ENCODE measurements around the gene TMEM150B.

The TMEM150B gene

DNA sequence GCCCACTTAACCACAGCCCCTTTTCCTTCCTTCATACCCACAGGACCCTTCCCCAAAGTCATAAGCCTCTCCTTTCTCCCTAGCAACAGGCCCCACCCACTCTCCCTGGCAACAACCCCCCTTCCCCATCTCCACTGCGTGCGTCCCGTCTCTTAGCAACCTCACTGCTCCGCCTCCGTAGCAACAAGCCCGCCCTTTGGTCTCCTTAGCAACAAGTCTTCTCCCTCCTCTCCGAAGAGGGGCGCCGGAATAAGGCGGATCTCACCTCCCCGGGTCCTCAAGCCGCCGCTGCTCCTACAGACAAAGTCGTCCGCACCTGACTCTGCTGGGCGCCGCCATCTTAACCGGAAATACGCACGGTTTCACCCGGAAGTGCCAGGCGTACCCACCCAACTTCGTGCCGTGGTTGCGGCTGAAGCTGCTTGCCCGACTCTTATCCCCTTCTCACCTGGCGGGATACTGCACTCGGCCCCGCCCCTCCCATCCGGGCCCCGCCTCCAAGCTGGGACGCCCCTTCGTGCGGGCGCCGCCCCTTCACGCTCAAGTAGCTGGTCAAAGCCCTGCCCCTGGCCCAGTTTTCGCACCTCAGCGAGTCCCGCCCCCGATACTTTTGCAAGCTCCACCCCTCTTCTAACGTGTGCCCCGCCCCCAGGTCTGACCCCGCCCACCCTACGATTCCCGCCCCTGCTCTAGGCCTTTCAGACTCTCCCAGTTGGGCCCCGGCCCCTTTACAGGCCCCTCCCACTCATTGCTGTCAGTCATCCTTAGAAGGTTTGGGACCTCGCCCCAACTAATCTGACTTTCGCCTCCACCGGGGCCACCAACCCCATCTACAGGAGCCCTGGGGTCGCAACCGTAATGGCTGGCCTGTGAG lies 45.1 kb downstream of the TMEM150B start, which contains the start of gene HSPBP1:
HSPBP1 (minus strand) TSS at position 341 of the 874 bp plus-strand sequence. CDS start 502 bp downstream, outside the sequence.
- FAIRE-seq, result peak; percentile 98

DNA sequence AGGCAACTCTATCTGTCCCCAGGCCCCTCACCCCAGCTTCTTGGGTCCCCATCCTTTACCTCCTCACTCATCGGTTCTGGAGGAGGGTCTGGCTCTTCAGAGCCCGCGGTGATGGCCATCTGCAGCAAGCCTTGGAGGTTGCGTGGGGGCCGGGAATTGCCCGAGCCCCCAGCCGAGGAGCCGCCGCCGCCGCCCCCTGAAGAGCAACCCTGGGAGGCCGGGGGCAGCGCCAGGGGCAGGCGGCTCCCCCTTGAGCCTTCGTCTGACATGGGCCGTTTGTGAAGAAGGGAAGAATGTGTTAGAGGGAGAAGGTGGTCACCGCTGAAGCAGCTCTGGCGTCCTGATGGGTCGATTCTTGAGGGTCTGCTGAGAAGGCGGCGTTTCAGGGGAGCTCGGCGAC lies 45.8 kb downstream of the TMEM150B start:
- DNase-seq (ENCODE audit: insufficient read length, low spot score) (no peak), FAIRE-seq (no peak)

More for the DNA sequence above, 45.1 kb downstream of the TMEM150B start, which contains the start of gene HSPBP1:
- peak; percentile 88 for DNase-seq (ENCODE audit: insufficient read length, low spot score)

DNA sequence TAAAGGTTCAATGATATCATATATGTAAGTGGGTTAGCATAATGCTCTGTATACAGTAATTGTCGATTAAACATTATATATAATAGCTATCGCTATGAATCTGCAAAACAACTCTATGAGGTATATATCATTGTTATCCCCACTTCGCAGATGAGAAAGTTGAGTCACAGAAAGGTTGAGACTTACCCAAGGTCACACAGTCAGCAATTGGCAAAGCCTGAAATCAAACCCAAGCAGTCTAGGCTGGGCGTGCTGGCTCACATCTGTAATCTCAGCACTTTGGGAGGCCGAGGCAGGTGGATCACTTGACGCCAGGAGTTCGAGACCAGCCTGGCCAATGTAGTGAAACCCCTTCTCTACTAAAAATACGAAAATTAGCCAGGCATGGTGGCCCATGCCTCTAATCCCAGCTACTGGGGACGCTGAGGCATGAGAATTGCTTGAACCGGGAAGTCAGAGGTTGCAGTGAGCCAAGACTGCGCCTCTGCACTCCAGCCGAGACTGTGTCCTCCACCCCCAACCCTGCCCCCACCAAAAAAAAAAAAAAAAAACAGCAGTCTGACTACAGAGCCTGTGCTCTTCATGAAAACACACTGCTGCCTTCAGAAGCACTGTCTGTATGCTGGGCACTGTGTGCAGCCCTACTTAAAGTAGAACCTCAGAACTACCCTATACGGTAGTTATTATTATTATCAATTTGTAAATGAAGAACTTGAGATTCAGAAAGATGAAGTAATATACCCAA lies 46.6 kb downstream of the TMEM150B start:
- FAIRE-seq (no peak), DNase-seq (ENCODE audit: insufficient read length, low spot score) (no peak)

DNA sequence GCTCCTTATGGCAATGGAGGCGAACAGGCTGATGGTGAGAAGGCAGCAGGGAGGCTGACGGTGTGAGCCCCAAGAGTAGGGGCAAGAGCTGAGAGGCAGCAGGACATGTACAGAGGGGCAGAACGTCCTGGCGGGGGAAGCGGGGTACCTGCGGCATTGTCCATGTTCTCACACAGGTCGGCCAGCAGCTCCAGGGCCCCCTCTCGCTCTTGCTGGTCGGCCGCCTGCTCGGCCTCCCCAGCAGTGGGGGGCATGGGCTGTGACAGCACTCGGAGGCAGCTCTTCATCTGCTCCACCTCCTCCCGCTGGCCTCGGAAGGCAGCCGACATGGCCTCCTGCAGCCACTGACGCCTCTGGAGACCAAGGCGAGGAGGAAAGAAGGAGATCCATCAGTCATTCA lies 47.6 kb downstream of the TMEM150B start:
- FAIRE-seq (no peak), DNase-seq (ENCODE audit: insufficient read length, low spot score) (no peak)

DNA sequence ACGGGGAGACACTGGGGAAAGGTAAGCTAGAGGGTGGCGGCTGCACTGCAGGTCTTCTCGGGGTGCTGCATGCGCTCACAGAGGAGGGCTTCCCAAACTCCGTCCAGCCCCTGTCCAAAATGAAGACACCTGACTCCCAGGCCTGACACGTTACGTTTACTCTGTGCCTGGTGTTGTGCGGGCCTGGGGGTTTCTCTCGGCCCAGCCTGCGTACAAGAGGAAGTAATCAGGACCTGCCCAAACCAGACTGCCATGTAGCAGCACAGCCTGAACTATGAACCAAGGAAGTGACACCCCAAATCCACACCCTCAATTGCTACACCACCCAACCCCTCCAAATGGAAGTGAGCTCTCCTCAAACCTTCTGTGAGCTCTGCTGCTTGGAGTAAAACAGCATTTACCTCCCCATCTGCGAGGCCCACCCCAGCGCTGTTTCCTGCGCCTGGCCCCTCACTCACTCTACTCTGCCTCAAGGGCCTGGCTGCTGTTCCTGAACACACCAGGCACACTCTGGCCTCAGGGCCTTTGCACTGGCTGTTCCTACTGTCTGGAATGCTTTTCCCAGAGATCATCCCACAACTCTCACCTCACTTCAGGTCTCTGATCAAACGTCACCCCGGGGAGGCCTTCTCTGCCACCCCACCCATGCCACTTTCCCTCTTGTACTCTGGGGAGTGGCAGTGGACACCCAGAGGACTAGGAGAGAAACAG lies 48.3 kb downstream of the TMEM150B start:
- DNase-seq (ENCODE audit: insufficient read length, low spot score) (no peak), FAIRE-seq (peak; percentile 65)

DNA sequence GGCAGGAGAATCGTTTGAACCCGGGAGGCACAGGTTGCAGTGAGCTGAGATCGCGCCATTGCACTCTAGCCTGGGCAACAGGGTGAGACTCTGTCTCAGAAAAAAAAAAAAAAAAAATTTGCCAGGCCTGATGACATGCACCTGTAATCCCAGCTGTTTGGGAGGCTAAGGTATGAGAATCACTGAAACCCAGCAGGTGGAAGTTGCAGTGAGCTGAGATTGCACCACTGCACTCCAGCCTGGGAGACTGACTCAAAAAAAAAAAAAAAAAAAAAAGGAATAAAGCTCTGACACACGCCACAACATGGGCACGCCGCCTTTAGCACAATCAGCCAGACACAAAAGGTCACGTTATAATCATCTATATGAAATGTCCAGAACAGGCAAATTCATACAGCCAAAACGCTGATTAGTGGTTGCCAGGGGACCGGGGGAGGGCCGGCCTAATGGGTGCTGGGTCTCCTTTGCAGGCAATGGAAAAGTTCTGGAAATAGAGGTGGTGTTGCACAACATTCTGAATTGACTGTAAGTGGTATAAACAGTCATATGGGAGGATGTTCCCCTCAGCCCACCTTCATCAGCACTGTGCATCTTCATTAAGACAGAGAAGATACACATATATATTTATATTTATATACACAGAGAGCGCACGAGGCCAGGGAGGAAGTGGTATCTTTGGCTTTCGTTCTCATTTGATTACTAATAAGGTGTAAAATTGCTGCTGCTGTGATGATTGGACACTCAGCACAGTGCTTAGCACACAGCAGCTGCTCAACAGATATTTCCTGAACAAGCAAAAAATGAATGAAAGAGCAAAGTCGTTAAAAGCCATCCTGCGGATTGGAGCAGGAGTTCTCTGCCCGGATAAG lies 49.1 kb downstream of the TMEM150B start:
- DNase-seq (ENCODE audit: insufficient read length, low spot score) (no peak), FAIRE-seq (no peak)

DNA sequence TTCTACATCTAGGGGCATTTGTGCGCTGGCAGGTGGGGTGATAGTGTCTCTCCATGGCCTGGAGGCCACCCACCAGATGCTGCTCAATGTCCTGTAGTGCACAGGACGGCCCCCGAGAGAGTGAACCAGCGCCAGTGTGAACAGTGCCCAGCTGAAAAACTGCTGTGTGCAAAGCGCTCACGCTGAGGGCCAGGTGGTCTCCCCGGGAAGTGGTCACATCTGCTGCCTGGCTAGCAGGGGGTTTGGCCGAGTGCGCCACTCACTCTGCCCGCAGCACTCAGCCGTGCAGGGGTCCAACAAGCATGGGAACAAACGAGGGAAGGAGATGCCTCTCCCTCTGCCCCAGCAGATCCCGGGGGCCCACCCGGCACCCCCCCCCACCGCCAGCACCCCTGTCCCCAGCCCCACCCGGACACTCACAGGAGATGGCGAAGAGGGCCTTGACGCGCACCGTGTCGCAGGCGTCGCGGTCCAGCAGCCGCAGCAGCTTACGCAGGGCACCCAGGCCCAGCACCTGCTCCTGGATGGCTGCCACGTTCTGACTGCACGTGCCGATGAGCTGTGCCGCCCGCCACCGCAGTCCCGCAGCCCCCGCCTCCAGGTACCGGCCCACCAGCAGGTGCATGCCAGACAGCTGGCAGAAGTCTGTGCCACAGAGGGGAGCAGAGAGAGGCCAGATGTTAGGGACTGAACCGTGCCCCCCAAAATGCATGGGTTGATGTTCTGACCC lies 51.0 kb downstream of the TMEM150B start:
- FAIRE-seq, result no peak
- no peak for DNase-seq (ENCODE audit: insufficient read length, low spot score)

DNA sequence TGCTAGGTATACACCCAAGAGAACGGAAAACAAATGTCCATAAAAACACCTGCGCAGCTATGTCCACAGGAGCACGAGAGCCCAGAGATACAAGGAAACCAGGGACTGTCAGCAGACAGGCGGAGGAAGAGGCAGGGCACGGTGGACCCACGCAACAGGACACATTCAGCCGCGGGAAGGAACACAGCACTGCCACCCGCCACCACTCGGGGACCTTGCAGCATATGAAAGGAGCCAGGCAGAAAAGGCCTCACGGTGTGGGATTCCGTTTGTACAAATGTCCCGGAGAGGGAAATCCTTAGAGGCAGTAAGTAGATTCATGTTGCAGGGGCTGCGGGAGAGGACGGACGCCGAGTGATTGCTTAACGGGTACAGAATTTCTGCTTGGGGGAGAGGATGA lies 53.0 kb downstream of the TMEM150B start:
- DNase-seq (ENCODE audit: insufficient read length, low spot score) (no peak), FAIRE-seq (no peak)

DNA sequence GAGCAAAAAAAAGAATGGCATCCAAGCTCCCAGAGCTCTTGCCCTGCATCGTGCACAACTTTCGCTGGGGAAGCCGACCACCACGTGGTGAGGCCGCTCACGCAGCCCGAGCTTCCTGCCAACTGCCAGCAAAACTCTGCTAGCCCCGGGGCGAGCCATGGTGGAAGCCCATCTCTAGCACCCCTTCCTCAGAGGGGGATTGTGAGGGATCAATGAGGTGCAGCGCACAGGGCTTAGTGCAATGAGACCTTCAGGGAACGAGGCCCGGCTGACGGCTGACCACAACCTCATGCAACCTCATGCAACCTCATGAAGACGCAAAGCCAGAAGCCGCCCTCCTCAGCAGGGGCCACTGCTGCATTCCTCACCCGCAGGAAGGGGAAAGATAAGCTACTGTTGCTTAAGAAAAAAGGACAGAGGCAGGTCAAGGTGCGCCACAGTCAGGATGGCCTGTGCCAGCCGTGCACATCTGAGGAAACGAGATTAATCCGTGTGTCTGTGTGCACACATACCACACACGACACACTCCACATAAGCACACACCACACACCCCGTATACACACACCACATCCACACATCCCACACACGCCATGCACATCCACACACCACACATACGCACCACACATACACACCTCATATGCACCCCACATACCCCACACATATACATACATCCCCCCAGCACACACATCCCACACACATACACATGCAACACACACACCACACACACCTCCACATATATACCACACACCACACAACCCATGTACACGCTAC lies 54.8 kb downstream of the TMEM150B start:
- DNase-seq (ENCODE audit: insufficient read length, low spot score) (no peak), FAIRE-seq (no peak)

DNA sequence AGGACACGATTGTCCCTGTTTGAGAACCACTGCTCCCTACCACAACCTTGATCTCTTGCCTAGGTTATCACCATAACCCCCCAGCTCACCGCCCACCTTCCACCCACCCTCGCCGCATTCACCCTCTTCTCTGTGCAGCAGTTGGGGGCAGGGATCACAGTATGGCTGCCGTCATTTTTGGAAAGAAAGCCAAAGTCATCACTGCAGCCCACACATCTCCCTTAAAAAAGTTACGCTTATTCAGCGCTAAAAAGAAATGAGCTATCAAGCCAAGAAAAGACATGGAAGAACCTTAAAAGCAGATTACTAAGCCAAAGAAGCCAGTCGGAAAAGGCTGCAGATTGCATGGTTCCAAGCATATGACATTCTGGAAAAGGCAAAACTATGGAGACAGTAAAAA lies 55.8 kb downstream of the TMEM150B start:
- no peak for FAIRE-seq

DNA sequence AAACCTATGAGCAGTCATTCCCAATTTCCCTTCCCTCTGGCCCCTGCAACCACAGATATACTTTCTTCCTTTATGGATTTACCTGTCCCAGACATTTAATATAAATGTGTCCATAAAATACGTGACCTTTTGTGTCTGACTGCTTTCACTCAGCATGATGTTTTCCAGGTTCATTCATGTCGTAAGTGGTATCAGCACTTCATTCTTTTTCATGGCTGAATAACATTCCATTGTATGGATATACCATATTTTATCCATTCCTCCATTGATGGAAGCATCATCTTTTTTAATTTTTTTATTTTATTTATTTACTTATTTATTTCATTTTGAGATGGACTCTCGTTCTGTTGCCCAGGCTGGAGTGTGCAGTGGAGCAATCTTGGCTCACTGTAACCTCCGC lies 58.3 kb downstream of the TMEM150B start:
- DNase-seq (ENCODE audit: insufficient read length, low spot score) (no peak), FAIRE-seq (no peak)

More for the DNA sequence above, 55.8 kb downstream of the TMEM150B start:
- no peak for DNase-seq (ENCODE audit: insufficient read length, low spot score)

DNA sequence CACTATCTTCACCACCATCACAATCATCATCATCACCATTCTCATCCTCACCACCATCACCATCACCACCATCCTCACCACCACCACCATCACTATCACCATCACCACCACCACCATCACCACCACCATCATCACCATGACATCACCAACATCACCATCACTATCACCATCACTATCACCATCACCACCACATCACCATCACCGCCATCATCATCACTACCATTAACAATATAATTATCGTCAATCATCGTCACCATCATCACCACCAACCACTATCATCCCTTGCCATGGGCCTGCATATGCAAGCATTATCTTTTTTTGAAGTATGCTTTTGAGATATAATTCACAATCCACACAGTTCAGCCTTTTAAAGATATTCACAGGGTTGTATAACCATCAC lies 58.7 kb downstream of the TMEM150B start:
- FAIRE-seq, result no peak
- DNase-seq (ENCODE audit: insufficient read length, low spot score), result no peak

DNA sequence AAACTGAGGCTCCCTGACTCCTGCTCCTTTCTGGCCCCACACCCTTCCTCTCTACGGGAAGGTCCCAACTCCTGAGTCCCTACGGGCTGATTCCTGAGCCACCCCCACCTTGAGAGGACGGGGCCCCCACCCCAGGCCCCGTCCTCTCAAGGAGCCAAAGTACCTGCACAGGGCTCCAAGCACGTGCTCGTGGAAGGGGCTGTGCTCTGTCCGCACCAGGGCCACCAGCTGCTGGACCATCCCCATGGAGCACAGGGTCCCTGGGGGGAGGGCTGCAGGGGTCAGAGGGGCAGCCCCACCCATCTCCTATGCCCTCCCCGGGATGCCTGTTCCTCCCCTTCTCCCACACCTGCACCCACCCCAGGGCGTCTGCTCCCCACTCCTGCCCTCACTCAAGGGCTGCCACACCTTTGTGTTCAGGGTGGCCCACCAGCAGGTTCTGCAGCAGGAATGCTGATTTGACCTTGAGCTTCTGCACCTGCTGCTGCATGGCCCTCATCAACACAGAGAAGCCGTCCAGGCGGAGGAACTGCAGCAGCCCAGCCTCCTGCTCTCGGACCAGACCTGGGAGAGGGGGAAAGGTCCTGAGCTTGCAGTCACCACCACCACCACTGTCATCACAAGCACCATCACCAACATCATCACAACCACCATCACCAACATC lies 59.3 kb downstream of the TMEM150B start:
- FAIRE-seq, result no peak
- no peak for DNase-seq (ENCODE audit: insufficient read length, low spot score)

DNA sequence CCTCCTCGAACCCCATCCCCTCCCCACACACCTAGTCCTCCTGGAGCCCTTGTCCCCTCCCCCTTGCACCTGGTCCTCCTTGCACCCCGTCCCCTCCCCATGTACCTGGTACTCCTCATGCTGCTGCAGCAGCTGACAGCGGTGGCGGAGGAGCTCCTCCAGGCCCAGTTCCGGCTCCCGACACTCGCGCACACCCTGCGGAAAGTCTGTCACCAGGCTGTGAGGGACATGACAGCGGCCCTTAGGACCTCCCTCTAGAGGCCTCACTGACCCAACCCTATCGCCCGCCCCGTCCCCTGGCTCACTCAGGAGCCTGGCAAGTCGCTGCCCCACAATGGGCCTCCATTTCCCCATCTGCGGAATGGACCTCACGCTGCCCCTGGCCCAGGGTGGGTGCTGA lies 60.0 kb downstream of the TMEM150B start:
- FAIRE-seq (no peak), DNase-seq (ENCODE audit: insufficient read length, low spot score) (no peak)

DNA sequence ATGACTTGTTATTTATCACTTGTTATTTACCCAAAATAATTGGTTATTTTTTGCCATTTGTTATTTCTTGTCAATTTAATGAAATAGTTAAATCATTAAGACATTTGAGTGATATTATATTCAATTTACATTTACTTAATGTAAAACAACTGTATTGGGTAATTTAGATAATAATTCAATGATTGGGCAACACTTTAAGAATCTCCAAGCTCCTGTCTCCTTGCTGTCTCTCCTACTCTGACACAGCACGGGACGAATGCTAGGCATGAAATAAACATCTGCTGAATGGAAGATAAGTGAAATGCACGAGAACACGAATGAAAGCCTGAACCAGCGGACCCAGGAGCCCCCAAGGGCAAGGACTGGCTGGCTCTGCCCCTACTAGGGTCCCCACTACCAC lies 60.6 kb downstream of the TMEM150B start:
- no peak for FAIRE-seq

More for the DNA sequence above, 60.6 kb downstream of the TMEM150B start:
- DNase-seq (ENCODE audit: insufficient read length, low spot score), result no peak

Measured in GM19239 (cell line).